Left colon (tissue), 2 donors: ENCODE data around the gene OR5F1. TPM values are rescaled to one million over a fixed set of nuclear protein-coding genes. Genes with fewer than 3 reads are reported as not detected.

Source experiments
- ATAC-seq: fragments of 200-7000 bp; cut with Tn5 transposase; one replicate; pipeline ENCODE4 v1.9.1; 2020; ENCODE audit warnings: mild to moderate bottlenecking, moderate library complexity
- DNase-seq, 2 donors: peaks; one replicate each; pipeline ENCODE4 v3.0.0-alpha.2; 2020
- intact Hi-C, 2 donors: fragments of 100-400 bp; cut with DNase I in 1 of 2; cut with micrococcal nuclease in 1 of 2; formaldehyde crosslinking; loops; one replicate each; pipeline versions ENCODE4 v1.11.2 to v1.14.0; 2022; cut with DNase I, micrococcal nuclease
- long read RNA-seq: library from polyadenylated mRNA; unstranded; transcript quantifications from one replicate; pipeline ENCODE4 v2.0.0, GENCODE V29; 2021
- total RNA-seq, 2 donors: library from RNA; stranded (reverse); fragmentation: NEBNext Ultra II Directional; extraction: Animal tissue kit (Norgen Biotek cat#: 25700); gene quantifications; one replicate each; pipeline ENCODE4 v1.2.1, GENCODE V29; 2021
- donor health status: DM: no; HTN: no; CAD: no.
- donor health status: DM: yes; HTN: yes; CAD: no.

The OR5F1 gene
- total RNA-seq = not detected
- long read RNA-seq = 0 reads

GRCh38 chr11:55994525-55994924, at the start of gene OR5F1:
Gene OR5F1 (minus strand): TSS chr11:55994625. CDS start chr11:55994625, 0 bp downstream.
- no peak for ATAC-seq
- DNase-seq = no peak
- intact Hi-C loops = no loop called here

GRCh38 chr11:56027354-56027753, 32.9 kb upstream of the OR5F1 start, which contains the start of gene OR5AS1:
Gene OR5AS1 (plus strand): TSS chr11:56027654. CDS start chr11:56030419, 2,765 bp downstream.
- no peak for ATAC-seq
- no peak for DNase-seq
- intact Hi-C loops = no loop called here

- intact Hi-C loops = no loop called here
- ATAC-seq (no peak), DNase-seq (no peak)
These were observed 19.4 kb upstream of the OR5F1 start for GRCh38 chr11:56013805-56014204.

- no peak for ATAC-seq
- intact Hi-C loops = no loop called here
- DNase-seq = no peak
These were observed 16.3 kb upstream of the OR5F1 start for GRCh38 chr11:56010716-56011115.

- intact Hi-C loops = no loop called here
- no peak for DNase-seq
- ATAC-seq = no peak
These were observed 23.5 kb downstream of the OR5F1 start for GRCh38 chr11:55970935-55971334.

GRCh38 chr11:55969845-55970244, 24.6 kb downstream of the OR5F1 start, which contains the start of gene OR10AG1:
Gene OR10AG1 (minus strand): TSS chr11:55969945. CDS start chr11:55969907, 38 bp downstream.
- DNase-seq = no peak
- no peak for ATAC-seq
- intact Hi-C loops = no loop called here

GRCh38 chr11:55967914-55968313, 26.5 kb downstream of the OR5F1 start:
- intact Hi-C loops = no loop called here
- ATAC-seq = no peak
- DNase-seq = no peak

GRCh38 chr11:55966391-55966790, 28.0 kb downstream of the OR5F1 start:
- DNase-seq (no peak), ATAC-seq (no peak)
- intact Hi-C loops = no loop called here

GRCh38 chr11:55956521-55956920, 37.9 kb downstream of the OR5F1 start:
- intact Hi-C loops = no loop called here
- no peak for DNase-seq
- ATAC-seq = no peak

- intact Hi-C loops = no loop called here
- no peak for ATAC-seq
These were observed 45.1 kb downstream of the OR5F1 start for GRCh38 chr11:55949330-55949729.

More at GRCh38 chr11:55949330-55949729, 45.1 kb downstream of the OR5F1 start:
- DNase-seq = no peak

Other genes with a start within 250 kb of the OR5F1 start
- gene OR5D13, start 221.2 kb downstream of the OR5F1 start, total RNA-seq = not detected
- not detected for gene OR5D14, start 199.1 kb downstream of the OR5F1 start, total RNA-seq
- gene OR5L1, start 183.3 kb downstream of the OR5F1 start, total RNA-seq = not detected
- gene OR5D18, start 175.0 kb downstream of the OR5F1 start, total RNA-seq = not detected
- gene OR5L2, start 167.4 kb downstream of the OR5F1 start, total RNA-seq = not detected
- gene OR5D16, start 155.9 kb downstream of the OR5F1 start, total RNA-seq = not detected
- gene TRIM51, start 111.3 kb downstream of the OR5F1 start, total RNA-seq = not detected
- gene OR5W2, start 80.0 kb downstream of the OR5F1 start, total RNA-seq = not detected
- not detected for gene OR5I1, start 58.2 kb downstream of the OR5F1 start, total RNA-seq
- not detected for gene OR10AG1, start 24.7 kb downstream of the OR5F1 start, total RNA-seq
- not detected for gene OR5AS1, start 33.0 kb upstream of the OR5F1 start, total RNA-seq
- not detected for gene OR8I2, start 98.7 kb upstream of the OR5F1 start, total RNA-seq
- gene OR8H2, start 109.1 kb upstream of the OR5F1 start, total RNA-seq = not detected
- not detected for gene OR8H3, start 127.7 kb upstream of the OR5F1 start, total RNA-seq
- not detected for gene OR8J3, start 145.6 kb upstream of the OR5F1 start, total RNA-seq
- not detected for gene OR8K5, start 165.7 kb upstream of the OR5F1 start, total RNA-seq
- not detected for gene OR5J2, start 182.0 kb upstream of the OR5F1 start, total RNA-seq
- gene OR5T2, start 239.6 kb upstream of the OR5F1 start, total RNA-seq = not detected